IMR-90 (cell line): Measurements from ENCODE around the gene ELOVL5.

Experiments
- BHLHE40 ChIP-seq: fragments of 150-350 bp; IDR thresholded peaks from 2 replicates; pipeline ENCODE4 v1.6.1; 2016; ENCODE audit warnings: mild to moderate bottlenecking, low read depth, low read length
- CHD1 ChIP-seq: IDR thresholded peaks from 2 replicates; pipeline ENCODE4 v1.6.1; 2012; ENCODE audit warnings: low read depth, low read length, improper control_type of control experiment
- FOS ChIP-seq: fragments of 150-350 bp; IDR thresholded peaks from 2 replicates; pipeline ENCODE4 v1.6.1; 2016; ENCODE audit warnings: low read depth, low read length
- MAFK ChIP-seq: IDR thresholded peaks from 2 replicates; pipeline ENCODE4 v1.6.1; 2012; ENCODE audit warnings: low read depth, low read length, improper control_type of control experiment
- MAZ ChIP-seq: IDR thresholded peaks from 2 replicates; pipeline ENCODE4 v1.6.1; 2012; ENCODE audit warnings: low read depth, mild to moderate bottlenecking, low read length, improper control_type of control experiment, moderate library complexity, borderline replicate concordance
- MXI1 ChIP-seq: IDR thresholded peaks from 2 replicates; pipeline ENCODE4 v1.6.1; 2012; ENCODE audit warnings: low read depth, mild to moderate bottlenecking, low read length, moderate library complexity, borderline replicate concordance
- POLR2A ChIP-seq: IDR thresholded peaks from 2 replicates; pipeline ENCODE4 v1.6.1; 2012; ENCODE audit warnings: mild to moderate bottlenecking, low read depth, low read length
- RAD21 ChIP-seq: IDR thresholded peaks from 2 replicates; pipeline ENCODE4 v1.6.1; 2012; ENCODE audit warnings: low read length, improper control_type of control experiment
- RCOR1 ChIP-seq: IDR thresholded peaks from 2 replicates; pipeline ENCODE4 v1.6.1; 2012; ENCODE audit warnings: mild to moderate bottlenecking, low read length, improper control_type of control experiment; ENCODE audit not compliant: insufficient replicate concordance
- RFX5 ChIP-seq: IDR thresholded peaks from 2 replicates; pipeline ENCODE4 v1.8.0; 2012; ENCODE audit warnings: low read depth, mild to moderate bottlenecking, low read length, moderate library complexity
- TF ChIP-seq, protein P1 (sequence below): conservative IDR thresholded peaks from 2 replicates; pipeline ENCODE4 v1.5.1; 2012; ENCODE audit warnings: mild to moderate bottlenecking, low read depth, low read length, improper control_type of control experiment
- TF ChIP-seq, protein P2 (sequence below): fragments of 150-350 bp; IDR thresholded peaks from 2 replicates; pipeline ENCODE4 v1.6.1; 2017; ENCODE audit warnings: mild to moderate bottlenecking, antibody characterized with exemption, low read length, low read depth

DNA sequence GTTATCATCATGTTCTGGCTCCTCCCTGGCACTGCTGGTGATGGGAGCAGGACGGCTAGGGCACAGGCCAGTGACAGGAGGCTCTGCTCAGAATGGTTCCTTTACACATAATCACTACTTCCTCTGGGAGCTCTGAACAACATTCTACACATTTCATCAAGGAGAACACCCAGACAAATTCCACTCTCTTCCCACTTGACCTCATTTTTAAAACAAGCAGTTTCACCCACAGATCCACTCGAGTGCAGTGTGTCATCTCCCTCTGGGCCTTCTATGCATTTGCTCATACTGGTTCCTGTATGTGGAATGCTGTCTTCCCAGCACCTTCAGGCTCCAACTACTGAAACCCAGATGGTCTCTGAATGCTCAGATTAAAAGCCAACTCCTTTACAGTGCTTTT is 84.8 kb downstream of the ELOVL5 start:
- TF ChIP-seq, protein P1, sequence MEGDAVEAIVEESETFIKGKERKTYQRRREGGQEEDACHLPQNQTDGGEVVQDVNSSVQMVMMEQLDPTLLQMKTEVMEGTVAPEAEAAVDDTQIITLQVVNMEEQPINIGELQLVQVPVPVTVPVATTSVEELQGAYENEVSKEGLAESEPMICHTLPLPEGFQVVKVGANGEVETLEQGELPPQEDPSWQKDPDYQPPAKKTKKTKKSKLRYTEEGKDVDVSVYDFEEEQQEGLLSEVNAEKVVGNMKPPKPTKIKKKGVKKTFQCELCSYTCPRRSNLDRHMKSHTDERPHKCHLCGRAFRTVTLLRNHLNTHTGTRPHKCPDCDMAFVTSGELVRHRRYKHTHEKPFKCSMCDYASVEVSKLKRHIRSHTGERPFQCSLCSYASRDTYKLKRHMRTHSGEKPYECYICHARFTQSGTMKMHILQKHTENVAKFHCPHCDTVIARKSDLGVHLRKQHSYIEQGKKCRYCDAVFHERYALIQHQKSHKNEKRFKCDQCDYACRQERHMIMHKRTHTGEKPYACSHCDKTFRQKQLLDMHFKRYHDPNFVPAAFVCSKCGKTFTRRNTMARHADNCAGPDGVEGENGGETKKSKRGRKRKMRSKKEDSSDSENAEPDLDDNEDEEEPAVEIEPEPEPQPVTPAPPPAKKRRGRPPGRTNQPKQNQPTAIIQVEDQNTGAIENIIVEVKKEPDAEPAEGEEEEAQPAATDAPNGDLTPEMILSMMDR, result no peak
- no peak for TF ChIP-seq RCOR1
- no peak for TF ChIP-seq BHLHE40
- no peak for TF ChIP-seq MXI1
- TF ChIP-seq MAZ, result no peak
- no peak for TF ChIP-seq FOS
- no peak for TF ChIP-seq RAD21
- TF ChIP-seq POLR2A, result no peak
- no peak for TF ChIP-seq RFX5
- TF ChIP-seq MAFK, result no peak
- TF ChIP-seq, protein P2, sequence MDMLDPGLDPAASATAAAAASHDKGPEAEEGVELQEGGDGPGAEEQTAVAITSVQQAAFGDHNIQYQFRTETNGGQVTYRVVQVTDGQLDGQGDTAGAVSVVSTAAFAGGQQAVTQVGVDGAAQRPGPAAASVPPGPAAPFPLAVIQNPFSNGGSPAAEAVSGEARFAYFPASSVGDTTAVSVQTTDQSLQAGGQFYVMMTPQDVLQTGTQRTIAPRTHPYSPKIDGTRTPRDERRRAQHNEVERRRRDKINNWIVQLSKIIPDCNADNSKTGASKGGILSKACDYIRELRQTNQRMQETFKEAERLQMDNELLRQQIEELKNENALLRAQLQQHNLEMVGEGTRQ, result no peak
- TF ChIP-seq CHD1, result no peak
